ENCODE measurements around the gene MSI2.

The MSI2 gene

DNA sequence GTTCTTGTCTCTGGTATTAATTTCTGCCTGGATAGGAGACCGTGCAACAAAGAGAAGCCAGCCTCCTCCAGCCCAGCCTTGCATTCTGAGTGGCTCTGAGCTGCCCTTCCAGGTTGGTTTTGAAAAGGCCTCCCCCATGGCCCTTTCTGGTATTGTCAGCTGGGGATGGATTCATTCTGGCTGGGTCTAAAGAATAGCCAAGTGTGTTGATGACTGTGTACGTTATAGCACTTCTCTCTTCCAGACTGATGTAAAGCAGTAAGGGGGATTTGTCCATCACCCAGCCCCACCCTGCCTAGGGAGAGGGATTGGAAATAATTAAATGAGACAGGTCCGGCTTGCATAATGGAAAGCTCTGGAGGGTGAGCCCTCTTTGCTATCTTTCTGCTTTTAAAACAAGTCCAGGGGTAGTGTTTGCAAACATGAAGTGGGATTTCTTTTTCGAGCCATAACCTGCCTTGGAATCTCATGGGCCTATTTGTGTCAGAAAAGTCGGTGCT, 146.4 kb downstream of the MSI2 start:
- ATAC-seq, result no peak
- peaks cover 41% of the 10 kb centered on the region for H3K4me1 Mint-ChIP-seq
- no peak overlapping the region for H3K27ac Mint-ChIP-seq
- no peaks in the 10 kb centered on the region for H3K9me3 Mint-ChIP-seq
- no peak for DNase-seq
- no peak overlapping the region for H3K4me3 Mint-ChIP-seq
- H3K27me3 Mint-ChIP-seq, result no peaks in the 10 kb centered on the region

DNA sequence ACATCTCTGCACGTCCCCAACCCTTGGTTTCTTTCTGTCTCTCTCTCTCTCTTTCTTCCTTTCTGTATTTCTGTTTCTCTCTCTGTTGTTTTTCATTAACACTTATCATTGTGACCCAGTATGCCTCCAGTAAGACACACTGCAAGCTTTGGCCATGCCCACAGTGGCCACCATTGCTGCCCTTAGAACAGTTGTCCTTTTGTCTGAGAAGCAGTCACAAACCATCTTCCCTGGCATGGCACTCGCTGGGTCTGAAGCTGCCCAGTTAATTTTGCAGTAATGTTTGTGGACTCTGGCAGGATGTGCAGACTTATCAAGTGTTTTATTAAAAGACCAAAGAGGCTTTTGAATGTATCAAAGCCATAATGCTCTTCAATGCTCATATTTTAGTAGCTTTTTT, 146.9 kb downstream of the MSI2 start:
- H3K9me3 Mint-ChIP-seq, result no peaks in the 10 kb centered on the region
- ATAC-seq (no peak), DNase-seq (no peak)
- H3K27ac Mint-ChIP-seq, result no peak overlapping the region
- peaks cover 46% of the 10 kb centered on the region for H3K4me1 Mint-ChIP-seq
- H3K4me3 Mint-ChIP-seq, result no peak overlapping the region
- H3K27me3 Mint-ChIP-seq, result no peaks in the 10 kb centered on the region

DNA sequence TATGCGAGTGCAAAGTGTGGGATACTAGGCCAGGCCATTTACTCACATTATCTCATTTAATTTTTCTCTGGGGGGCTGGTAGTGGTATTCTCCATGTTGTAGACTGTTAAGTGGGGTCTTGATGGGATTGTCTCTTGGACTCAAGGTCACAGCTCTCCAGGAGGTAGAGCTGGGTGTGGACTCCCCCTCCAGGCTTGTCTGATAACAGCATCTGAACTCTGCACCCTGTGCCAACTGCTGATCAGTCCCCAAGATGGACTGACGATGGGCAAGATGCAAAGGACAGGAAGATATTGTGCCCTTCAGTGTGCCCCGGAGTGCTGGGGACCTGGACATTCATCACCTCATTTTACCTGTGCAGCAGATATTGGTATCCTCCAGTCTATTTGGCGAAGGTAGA, 147.8 kb downstream of the MSI2 start:
- Mint-ChIP-seq H3K27ac (peak overlapping the region in 1 of 2 donors; percentile 83), H3K4me3 (no peak overlapping the region), H3K4me1 (peaks cover 55% of the 10 kb centered on the region), H3K9me3 (no peaks in the 10 kb centered on the region), H3K27me3 (no peaks in the 10 kb centered on the region)
- DNase-seq (no peak), ATAC-seq (no peak)

DNA sequence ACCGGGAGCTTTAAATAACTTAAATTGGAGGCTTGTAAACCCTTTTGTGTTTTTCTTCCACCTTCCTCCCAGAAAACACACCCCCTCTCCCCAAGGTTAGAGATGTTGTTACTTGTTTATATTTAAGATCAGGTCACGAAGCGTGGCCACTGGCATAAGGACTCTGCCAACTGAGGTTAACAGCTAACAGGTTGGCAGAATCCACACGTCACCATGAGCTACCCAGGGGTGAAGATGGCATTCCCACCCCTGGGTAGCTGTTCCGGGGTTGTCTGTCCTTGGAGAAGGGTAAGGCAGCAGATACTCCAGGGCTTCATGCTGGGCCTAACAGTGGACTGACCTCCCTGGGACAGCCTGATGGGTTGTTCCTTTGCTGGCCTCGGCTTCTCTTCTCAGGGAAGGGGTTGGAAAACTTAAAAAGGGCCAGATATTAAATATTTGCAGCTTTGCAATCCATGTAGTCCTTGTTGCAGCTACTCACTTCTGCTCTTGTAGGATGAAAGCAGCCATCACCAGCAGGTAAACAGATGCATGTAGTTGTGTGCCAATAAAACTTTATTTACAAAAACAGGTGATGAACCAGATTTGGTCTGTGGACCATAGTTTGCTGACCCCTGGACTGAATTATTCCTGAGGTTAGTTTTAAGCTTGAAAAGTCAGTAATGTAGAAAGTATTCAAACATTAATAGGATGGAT, 148.6 kb downstream of the MSI2 start:
- Mint-ChIP-seq H3K9me3 (no peaks in the 10 kb centered on the region), H3K4me3 (no peak overlapping the region), H3K4me1 (peaks cover 62% of the 10 kb centered on the region), H3K27me3 (no peaks in the 10 kb centered on the region), H3K27ac (no peak overlapping the region)
- DNase-seq, result no peak
- ATAC-seq, result no peak

DNA sequence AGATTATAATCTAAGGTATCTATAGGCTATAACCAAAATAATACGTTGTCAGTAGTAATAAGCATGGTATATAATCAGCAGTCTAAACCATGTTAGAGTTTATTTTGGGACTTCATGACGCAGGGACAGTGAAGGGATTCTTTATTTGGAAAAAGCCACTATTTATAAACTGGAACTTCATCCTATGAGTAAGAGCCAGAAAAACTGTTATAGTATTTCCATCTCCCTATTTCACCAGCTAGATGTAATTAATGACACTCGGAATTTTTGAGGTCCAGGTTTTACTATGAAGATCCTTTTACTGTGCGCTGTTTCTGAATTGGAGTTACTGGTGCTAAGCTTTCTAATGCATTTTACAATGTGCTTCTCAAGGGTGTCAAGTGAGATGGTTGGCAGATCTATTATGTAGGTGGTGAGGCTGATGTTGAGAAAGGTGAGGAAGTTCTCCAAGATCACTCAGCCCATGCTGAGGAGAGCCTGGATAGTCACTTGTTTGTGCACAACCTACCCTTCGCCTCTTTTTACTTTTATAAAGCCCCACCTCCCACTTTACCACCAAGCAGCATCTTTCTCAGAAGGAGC, 149.3 kb downstream of the MSI2 start:
- Mint-ChIP-seq H3K27ac (no peak overlapping the region), H3K9me3 (no peaks in the 10 kb centered on the region), H3K4me3 (no peak overlapping the region), H3K4me1 (peaks cover 62% of the 10 kb centered on the region), H3K27me3 (no peaks in the 10 kb centered on the region)
- ATAC-seq, result no peak
- DNase-seq, result no peak

DNA sequence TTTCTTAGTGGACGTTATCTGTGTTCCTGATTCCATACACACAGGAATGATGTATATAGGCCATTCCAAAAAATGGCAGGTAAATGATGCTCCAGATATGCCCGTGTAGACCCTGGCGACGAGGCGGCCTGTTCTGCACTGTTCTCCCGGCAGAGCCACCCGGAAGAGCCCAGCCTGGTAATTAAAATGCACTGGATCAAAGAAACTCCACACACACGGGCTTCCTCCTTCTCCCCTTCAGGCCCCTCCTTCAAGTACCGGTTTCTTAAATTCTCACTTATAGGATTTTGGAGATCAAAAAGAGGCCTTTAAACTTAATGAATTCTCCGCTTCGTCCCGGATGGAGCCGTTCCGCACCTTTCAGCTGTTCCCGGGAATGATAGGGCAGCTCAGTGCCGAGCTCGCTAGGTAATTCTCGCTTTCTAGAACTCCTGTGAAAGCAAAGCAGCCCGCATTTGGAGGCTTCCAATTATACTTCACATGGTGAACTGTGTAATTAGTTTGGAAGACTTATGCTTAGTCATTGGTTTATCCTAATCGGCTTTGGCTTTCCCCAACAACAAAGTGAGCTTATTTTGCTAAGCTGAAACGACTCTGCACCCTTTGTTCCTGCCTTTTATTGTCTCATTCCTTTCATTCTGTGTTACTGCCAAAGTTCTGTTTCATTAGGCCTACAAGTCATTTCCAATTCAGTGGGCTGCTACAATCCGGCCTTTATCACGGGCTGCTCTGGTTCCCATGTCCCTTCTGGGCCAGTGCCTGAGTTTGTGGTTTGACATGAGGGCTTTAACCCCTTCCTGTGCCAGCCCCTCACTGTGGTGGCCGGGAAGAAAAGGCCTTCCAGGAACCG, 150.0 kb downstream of the MSI2 start:
- no peaks in the 10 kb centered on the region for H3K27me3 Mint-ChIP-seq
- H3K9me3 Mint-ChIP-seq, result no peaks in the 10 kb centered on the region
- H3K4me1 Mint-ChIP-seq, result peaks cover 64% of the 10 kb centered on the region
- peak overlapping the region; percentile 55 to 61 for H3K4me3 Mint-ChIP-seq
- no peak for ATAC-seq
- peak overlapping the region in 1 of 2 donors; percentile 96 for H3K27ac Mint-ChIP-seq
- no peak for DNase-seq

DNA sequence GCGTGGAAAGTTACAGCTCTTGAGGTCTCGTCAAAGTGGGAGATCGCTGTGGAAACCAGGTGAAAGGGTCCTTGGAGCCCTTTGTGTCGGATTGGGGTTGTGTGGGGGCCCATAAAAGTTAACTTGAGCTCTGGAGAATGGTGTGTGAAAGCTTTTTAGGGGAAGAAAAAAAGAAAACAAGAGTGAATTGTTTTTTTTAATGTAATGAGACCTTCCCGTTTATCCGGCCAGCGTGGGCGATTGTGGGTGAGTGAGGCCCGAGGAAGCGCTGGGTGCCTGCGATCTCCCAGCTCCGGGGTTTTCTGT, 150.6 kb downstream of the MSI2 start:
- H3K4me3 Mint-ChIP-seq, result peak overlapping the region; percentile 55 to 61
- H3K9me3 Mint-ChIP-seq, result no peaks in the 10 kb centered on the region
- peak in 1 of 2 donors; percentile 18 for DNase-seq
- peaks cover 64% of the 10 kb centered on the region for H3K4me1 Mint-ChIP-seq
- H3K27me3 Mint-ChIP-seq, result no peaks in the 10 kb centered on the region
- peak overlapping the region in 1 of 2 donors; percentile 96 for H3K27ac Mint-ChIP-seq
- ATAC-seq, result no peak

DNA sequence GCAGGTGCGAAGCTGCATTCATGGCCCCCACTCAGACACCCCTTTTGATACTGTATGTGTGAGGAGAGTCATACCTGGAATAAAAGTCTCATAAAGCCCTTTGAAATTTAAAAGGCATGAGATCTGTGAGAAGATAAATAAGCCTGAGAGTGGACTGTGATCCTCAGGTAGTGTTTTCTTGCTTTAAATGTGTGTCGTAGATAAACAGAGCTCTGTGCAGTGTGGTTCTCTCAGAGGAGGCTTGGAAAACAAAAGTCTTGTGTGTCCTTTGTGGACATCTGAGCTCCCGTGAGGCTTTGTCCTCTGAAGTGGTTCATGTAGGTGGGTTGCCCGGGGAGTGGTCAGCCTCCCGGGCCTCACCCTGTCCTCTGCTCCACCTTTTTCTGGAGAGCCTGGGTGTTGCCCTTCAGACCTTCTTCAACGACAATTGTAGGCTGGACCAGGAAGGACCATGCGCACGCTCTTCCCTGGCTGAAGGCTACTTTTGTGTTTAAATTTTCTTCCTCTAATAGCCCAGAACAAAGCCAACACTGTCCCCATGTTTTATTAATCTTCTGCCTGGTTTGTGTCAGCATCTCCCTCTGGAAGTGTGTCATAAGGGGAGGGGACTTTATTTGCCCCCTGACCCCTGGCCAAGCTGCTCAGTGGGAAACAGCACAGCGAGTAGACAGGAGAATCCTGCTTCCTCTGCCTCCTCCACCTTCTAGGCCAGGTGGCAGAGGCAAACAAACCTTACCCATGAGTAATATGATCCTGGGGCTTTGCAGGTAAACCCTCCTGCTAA, 151.2 kb downstream of the MSI2 start:
- H3K9me3 Mint-ChIP-seq, result no peaks in the 10 kb centered on the region
- ATAC-seq (peak; percentile 63), DNase-seq (no peak)
- H3K27ac Mint-ChIP-seq, result peak overlapping the region; percentile 63 to 96
- peaks cover 64% of the 10 kb centered on the region for H3K4me1 Mint-ChIP-seq
- no peaks in the 10 kb centered on the region for H3K27me3 Mint-ChIP-seq
- H3K4me3 Mint-ChIP-seq, result peak overlapping the region; percentile 55 to 61

DNA sequence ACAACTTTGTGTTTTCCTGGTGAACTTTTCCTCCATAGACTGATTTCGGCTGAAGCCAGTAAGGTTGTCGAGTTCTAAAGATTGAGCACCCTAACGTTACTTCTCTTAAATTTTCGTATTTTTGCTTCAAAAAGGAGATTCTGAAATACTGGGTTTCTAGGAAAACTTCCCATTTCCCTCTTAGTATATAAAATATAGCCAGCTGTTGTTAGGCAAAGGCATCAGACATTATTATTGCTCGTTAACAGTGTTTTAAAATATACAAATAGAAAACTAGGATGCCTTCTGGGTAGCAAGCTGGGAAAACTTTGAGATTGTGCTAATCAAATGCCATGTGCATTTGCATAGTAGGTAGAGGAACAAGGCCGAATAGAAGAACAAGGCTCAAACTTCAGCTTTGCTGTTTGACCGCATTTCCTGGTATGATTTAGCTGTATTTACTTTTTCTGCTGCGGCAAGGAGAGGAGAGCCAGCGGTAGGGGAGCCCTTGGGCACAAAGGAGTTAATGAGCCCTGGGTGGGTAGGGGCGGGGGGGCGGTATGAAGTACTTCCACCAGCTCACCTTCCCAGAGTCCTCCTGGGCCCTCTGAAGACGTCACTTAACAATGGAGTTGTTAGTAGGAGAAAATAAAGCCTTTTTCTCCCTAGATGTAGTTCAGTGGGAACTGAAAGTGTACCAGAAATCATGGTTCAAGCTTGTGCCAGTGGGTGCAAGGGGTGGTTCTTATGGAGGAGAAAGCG, 151.9 kb downstream of the MSI2 start:
- DNase-seq, result peak; percentile 16 to 49
- H3K4me1 Mint-ChIP-seq, result peaks cover 64% of the 10 kb centered on the region
- no peaks in the 10 kb centered on the region for H3K9me3 Mint-ChIP-seq
- peak overlapping the region; percentile 27 to 60 for H3K27ac Mint-ChIP-seq
- peak overlapping the region; percentile 59 to 61 for H3K4me3 Mint-ChIP-seq
- H3K27me3 Mint-ChIP-seq, result no peaks in the 10 kb centered on the region
- peak; percentile 86 for ATAC-seq

DNA sequence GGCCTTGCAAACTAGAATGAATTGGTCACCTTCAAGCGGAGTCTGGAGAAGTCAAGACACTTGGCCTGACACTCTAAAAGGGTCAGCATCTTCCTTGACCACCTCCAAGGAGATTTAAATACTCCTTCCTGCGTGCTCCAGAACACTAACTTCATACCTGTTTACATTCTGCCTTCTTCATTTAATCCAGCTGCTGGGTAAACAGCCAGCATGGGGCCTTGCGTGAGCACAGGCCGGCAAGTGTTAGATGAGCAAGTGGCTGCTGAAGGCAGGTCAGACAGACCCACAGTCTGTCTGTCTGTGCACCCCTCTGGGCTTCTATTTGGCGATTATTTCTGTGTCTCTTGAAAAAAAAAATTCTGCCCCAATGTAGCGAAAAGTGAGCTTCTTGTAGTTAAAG, 153.8 kb downstream of the MSI2 start:
- no peaks in the 10 kb centered on the region for H3K27me3 Mint-ChIP-seq
- peaks cover 58% of the 10 kb centered on the region for H3K4me1 Mint-ChIP-seq
- DNase-seq (no peak), ATAC-seq (no peak)
- no peak overlapping the region for H3K4me3 Mint-ChIP-seq
- no peak overlapping the region for H3K27ac Mint-ChIP-seq
- H3K9me3 Mint-ChIP-seq, result no peaks in the 10 kb centered on the region

DNA sequence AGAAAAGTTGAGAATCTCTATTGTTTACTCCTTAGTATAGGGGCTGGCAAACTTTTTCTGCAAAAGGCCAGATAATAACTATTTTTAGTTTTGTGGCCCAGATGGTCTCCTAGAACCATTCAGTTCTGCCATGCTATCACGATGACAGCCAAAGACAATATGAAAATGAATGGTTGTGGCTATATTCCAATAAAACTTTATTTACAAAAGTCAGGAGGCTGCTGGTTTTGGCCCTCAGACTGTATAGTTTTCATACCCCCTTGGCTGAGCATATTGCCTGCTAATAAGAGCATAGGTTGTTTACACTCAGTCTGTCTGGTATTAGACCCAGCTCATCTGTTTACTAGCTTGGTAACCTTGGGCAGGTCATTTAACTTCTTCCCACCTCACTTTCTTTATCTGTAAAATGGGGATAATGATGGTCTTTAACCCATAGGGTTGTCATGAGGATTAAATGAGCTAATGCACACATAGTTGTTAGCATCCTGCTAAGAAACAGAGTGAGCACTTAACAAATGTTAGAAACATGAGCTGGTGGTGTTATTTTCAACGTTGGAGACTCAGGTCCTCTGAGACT, 156.3 kb downstream of the MSI2 start:
- no peak for ATAC-seq
- no peak overlapping the region for H3K4me3 Mint-ChIP-seq

DNA sequence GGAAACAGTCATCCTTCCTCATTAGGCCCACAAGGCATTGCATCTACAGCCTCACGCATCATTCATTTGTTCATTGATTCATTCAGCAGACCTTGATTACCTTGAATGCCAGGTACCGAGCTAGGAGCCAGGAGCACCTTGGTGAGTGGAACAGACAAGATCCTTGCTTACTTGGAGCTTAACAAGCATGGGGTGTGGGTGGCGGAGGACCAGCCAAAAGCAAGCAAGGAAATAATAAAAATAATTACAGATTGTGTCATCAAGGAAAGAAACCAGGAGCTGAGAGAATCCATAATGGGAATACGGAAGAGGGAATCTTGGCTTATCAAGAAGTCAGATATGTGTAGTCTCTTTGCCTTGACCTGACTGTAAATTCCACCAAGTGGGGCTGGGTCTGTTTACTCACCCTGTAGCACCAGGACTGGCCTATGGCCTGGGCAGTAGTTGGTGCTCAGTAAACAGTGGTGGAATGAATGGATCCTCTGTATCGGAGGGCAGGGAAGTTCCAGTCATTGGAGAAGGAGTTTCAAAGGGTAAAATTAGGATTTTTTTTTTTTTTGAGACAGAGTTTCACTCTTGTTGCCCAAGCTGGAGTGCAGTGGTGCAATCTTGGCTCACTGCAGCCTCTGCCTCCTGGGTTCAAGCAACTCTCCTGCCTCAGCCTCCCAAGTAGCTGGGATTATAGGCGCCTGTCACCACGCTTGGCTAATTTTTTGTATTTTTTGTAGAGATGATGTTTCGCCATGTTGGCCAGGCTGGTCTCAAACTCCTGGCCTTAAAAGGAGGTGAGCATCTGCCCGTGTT, 157.7 kb downstream of the MSI2 start:
- Mint-ChIP-seq H3K4me3 (no peak overlapping the region), H3K9me3 (peaks cover 0 to 6% of the 10 kb centered on the region in 2 donors), H3K27ac (peak overlapping the region; percentile 14 to 36), H3K4me1 (peaks cover 43% of the 10 kb centered on the region), H3K27me3 (no peaks in the 10 kb centered on the region)
- no peak for ATAC-seq
- DNase-seq, result no peak

More for the DNA sequence above, 156.3 kb downstream of the MSI2 start:
- Mint-ChIP-seq H3K4me1 (peaks cover 49% of the 10 kb centered on the region), H3K27me3 (no peaks in the 10 kb centered on the region), H3K9me3 (peaks cover 0 to 6% of the 10 kb centered on the region in 2 donors), H3K27ac (no peak overlapping the region)
- DNase-seq, result no peak

DNA sequence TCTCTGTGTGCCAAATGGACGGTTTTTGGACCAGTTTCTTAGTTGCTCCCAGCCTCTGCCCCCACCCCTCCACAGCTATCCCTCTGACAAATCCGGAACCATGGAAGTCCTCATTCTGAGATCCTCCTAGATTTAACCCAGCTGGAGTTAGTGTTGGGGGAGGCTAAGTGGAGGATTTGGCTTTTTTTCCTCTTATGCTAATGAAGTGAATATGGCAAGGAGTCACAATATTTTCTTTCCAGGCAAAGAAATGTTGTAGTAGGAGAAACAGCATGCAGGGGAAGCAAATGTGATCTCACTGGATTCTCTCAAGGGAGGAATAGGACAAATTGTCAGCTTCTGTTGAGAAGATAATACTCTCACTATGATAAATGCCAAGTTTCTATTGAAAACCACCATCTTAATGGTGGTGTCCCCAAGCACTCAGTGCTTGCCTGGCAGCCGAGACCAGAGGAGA, 159.5 kb downstream of the MSI2 start:
- ATAC-seq (no peak), DNase-seq (no peak)
- Mint-ChIP-seq H3K27me3 (no peaks in the 10 kb centered on the region), H3K27ac (peak overlapping the region in 1 of 2 donors; percentile 90), H3K4me3 (no peak overlapping the region), H3K4me1 (peaks cover 28% of the 10 kb centered on the region), H3K9me3 (peaks cover 0 to 6% of the 10 kb centered on the region in 2 donors)

DNA sequence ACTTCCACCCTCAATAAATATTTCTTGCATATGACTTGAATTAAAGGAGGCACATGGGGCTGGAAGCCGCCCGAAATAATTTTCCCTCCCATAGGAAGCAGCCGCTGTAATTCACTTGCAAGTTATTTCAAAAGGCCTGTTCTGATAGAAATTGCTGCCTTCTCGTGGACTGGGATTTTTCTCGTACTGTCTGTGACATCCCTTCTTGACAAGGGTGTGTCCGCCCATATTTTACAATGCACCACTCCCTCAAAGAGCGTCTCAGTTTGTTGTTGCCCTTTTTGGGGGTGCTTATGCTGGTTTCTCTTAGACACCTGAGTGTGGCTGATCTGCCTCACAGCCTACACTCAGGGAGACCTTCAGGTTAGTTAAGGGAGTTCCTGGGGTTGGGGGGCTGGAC, 160.0 kb downstream of the MSI2 start:
- DNase-seq (no peak), ATAC-seq (no peak)
- H3K27me3 Mint-ChIP-seq, result no peaks in the 10 kb centered on the region
- peaks cover 33% of the 10 kb centered on the region for H3K4me1 Mint-ChIP-seq
- peaks cover 0 to 6% of the 10 kb centered on the region in 2 donors for H3K9me3 Mint-ChIP-seq
- H3K27ac Mint-ChIP-seq, result peak overlapping the region in 1 of 2 donors; percentile 90
- H3K4me3 Mint-ChIP-seq, result no peak overlapping the region
